Measurements from ENCODE around the gene ANKRD6.

- TF ChIP-seq, protein P1, sequence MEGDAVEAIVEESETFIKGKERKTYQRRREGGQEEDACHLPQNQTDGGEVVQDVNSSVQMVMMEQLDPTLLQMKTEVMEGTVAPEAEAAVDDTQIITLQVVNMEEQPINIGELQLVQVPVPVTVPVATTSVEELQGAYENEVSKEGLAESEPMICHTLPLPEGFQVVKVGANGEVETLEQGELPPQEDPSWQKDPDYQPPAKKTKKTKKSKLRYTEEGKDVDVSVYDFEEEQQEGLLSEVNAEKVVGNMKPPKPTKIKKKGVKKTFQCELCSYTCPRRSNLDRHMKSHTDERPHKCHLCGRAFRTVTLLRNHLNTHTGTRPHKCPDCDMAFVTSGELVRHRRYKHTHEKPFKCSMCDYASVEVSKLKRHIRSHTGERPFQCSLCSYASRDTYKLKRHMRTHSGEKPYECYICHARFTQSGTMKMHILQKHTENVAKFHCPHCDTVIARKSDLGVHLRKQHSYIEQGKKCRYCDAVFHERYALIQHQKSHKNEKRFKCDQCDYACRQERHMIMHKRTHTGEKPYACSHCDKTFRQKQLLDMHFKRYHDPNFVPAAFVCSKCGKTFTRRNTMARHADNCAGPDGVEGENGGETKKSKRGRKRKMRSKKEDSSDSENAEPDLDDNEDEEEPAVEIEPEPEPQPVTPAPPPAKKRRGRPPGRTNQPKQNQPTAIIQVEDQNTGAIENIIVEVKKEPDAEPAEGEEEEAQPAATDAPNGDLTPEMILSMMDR (IDR thresholded peaks at IDR 0.05), result no peak
- no peak for TF ChIP-seq REST (IDR thresholded peaks at IDR 0.05; ENCODE audit: insufficient read depth in 1 of 2, low read depth in 2 of 2, low read length in 1 of 2)
- TF ChIP-seq TCF7L2 (IDR thresholded peaks at IDR 0.05; ENCODE audit: low read depth, low read length), result no peak
- TF ChIP-seq POLR2AphosphoS5 (IDR thresholded peaks at IDR 0.05; ENCODE audit: low read depth, low read length), result no peak
Observed at GRCh38 chr6:89509777-89510281, 76.9 kb downstream of the ANKRD6 start.
